H1 (cell line): Measurements from ENCODE around the gene TP53I13. TPM values are rescaled to one million over a fixed set of nuclear protein-coding genes. Genes with fewer than 3 reads are reported as not detected.

ENCODE experiments used
- BRCA1 ChIP-seq: IDR thresholded peaks from 2 replicates; pipeline ENCODE4 v1.6.1; 2012; ENCODE audit warnings: low read depth, low read length, improper control_type of control experiment
- CHD7 ChIP-seq: fragments of 300-600 bp; sonication (generic); IDR thresholded peaks from 2 replicates; pipeline ENCODE4 v1.7.1; 2012; ENCODE audit warnings: low read length, moderate library complexity, mild to moderate bottlenecking, inconsistent platforms; ENCODE audit not compliant: insufficient replicate concordance
- CREB1 ChIP-seq: IDR thresholded peaks from 2 replicates; pipeline ENCODE4 v1.6.1; 2012; ENCODE audit warnings: inconsistent platforms
- EGR1 ChIP-seq: IDR thresholded peaks from 2 replicates; pipeline ENCODE4 v1.6.1; 2011; ENCODE audit warnings: low read depth, low read length, borderline replicate concordance
- NANOG ChIP-seq: IDR thresholded peaks from 2 replicates; pipeline ENCODE4 v1.6.1; 2011; ENCODE audit warnings: low read length, low read depth, mild to moderate bottlenecking, inconsistent platforms; ENCODE audit not compliant: insufficient read depth, poor library complexity, severe bottlenecking
- SP2 ChIP-seq: IDR thresholded peaks from 2 replicates; pipeline ENCODE4 v1.6.1; 2012; ENCODE audit warnings: mild to moderate bottlenecking, low read length, inconsistent platforms
- TAF7 ChIP-seq: optimal IDR thresholded peaks from 2 replicates; pipeline ENCODE3; 2011; ENCODE audit warnings: low read depth, mild to moderate bottlenecking, inconsistent platforms, low read length, moderate library complexity, borderline replicate concordance
- TEAD4 ChIP-seq: IDR thresholded peaks from 2 replicates; pipeline ENCODE4 v1.6.1; 2012; ENCODE audit warnings: low read depth, low read length, inconsistent platforms, mixed read lengths
- polyA plus RNA-seq, 7 experiments: library from polyadenylated mRNA; depleted of rRNA in 3 of 7; stranded (reverse) in 5 of 7; unstranded in 2 of 7; fragments of >200 nt in 5 of 7; fragments of 200-250 nt in 2 of 7; gene quantifications; 1 replicate in 5 of 7; 2 replicates in 1 of 7; 4 replicates in 1 of 7; pipeline versions ENCODE4 v1.2.1 to v1.2.3, GENCODE V29; 2011 to 2013; ENCODE audit warnings: missing spikeins in 2 of 7, mixed read lengths in 2 of 7
- total RNA-seq: library from RNA; stranded (reverse); fragmentation: NEBNext Ultra II Directional; extraction: Animal tissue kit (Norgen Biotek cat#: 25700); gene quantifications from 2 replicates; pipeline ENCODE4 v1.2.1, GENCODE V29; 2021

Gene TP53I13
- total and polyA plus RNA-seq, 2 of the 8 experiments (the other 6 are each of a cell fraction or from before 2014, with no cell fraction given) = 22.4 to 35.7 TPM

GRCh38 chr17:29575511-29576213 is 7.2 kb downstream of the TP53I13 start (continued):
- TF ChIP-seq CHD7 = no peak
- TF ChIP-seq BRCA1 = no peak
- TF ChIP-seq SP2 = no peak
- no peak for TF ChIP-seq NANOG
- TF ChIP-seq TAF7 = no peak
- TF ChIP-seq TEAD4 = no peak
- no peak for TF ChIP-seq CREB1
- no peak for TF ChIP-seq EGR1
